Calu3 (cell line): ENCODE data around the gene MGMT. TPM values are rescaled to one million over a fixed set of nuclear protein-coding genes. Genes with fewer than 3 reads are reported as not detected.
"Not testable (repeated sequence)": the region's sequence is repeated elsewhere in the genome, so short reads cannot be mapped to it uniquely, and the experiment has no call there.

ENCODE experiments used
- BruUV-seq: library from RNA; stranded (reverse); fragments of 400-500 nt; replicated peaks from 2 replicates; lab custom pipeline; 2021; lab: Mats Ljungman, UMichigan
- CTCF ChIA-PET: fragments of 300-600 bp; sonication (Branson Sonifier 250); formaldehyde crosslinking; loops from one replicate; lab custom pipeline; 2022; ENCODE audit warnings: antibody characterized with exemption; lab: Charles Lee
- DNase-seq: peaks from one replicate; pipeline ENCODE4 v3.0.0; 2022
- H3K27ac Mint-ChIP-seq: one replicate; pipeline ENCODE4 v1.8.0; 2022; ENCODE audit warnings: mixed read lengths; ENCODE audit not compliant: unreplicated experiment
- H3K27me3 Mint-ChIP-seq: one replicate; pipeline ENCODE4 v1.8.0; 2022; ENCODE audit warnings: mixed read lengths; ENCODE audit not compliant: unreplicated experiment
- H3K36me3 Mint-ChIP-seq: one replicate; pipeline ENCODE4 v1.8.0; 2022; ENCODE audit warnings: mild to moderate bottlenecking, moderate library complexity, mixed read lengths; ENCODE audit not compliant: insufficient read depth, unreplicated experiment
- H3K4me1 Mint-ChIP-seq: one replicate; pipeline ENCODE4 v1.8.0; 2022; ENCODE audit warnings: mild to moderate bottlenecking, low read depth, mixed read lengths; ENCODE audit not compliant: unreplicated experiment
- H3K4me3 Mint-ChIP-seq: one replicate; pipeline ENCODE4 v1.8.0; 2022; ENCODE audit warnings: mild to moderate bottlenecking, low read depth, moderate library complexity, mixed read lengths; ENCODE audit not compliant: unreplicated experiment
- H3K9me3 Mint-ChIP-seq: one replicate; pipeline ENCODE4 v1.8.0; 2022; ENCODE audit warnings: low read depth, mixed read lengths; ENCODE audit not compliant: unreplicated experiment
- CTCF ChIP-seq: fragments of 200-600 bp; IDR thresholded peaks from one replicate; pipeline ENCODE4 v1.8.0; 2022; ENCODE audit warnings: antibody characterized with exemption; ENCODE audit not compliant: unreplicated experiment
- intact Hi-C: fragments of 100-400 bp; cut with micrococcal nuclease; formaldehyde crosslinking; loops from one replicate; pipeline ENCODE4 v1.10.0; 2022; ENCODE audit not compliant: unreplicated experiment
- total RNA-seq: library from RNA; stranded (reverse); gene quantifications from 2 replicates; pipeline ENCODE4 v1.2.3, GENCODE V29; 2022

MGMT gene
- total RNA-seq, 1 experiment from 2014 or later, result 8.3 TPM

DNA sequence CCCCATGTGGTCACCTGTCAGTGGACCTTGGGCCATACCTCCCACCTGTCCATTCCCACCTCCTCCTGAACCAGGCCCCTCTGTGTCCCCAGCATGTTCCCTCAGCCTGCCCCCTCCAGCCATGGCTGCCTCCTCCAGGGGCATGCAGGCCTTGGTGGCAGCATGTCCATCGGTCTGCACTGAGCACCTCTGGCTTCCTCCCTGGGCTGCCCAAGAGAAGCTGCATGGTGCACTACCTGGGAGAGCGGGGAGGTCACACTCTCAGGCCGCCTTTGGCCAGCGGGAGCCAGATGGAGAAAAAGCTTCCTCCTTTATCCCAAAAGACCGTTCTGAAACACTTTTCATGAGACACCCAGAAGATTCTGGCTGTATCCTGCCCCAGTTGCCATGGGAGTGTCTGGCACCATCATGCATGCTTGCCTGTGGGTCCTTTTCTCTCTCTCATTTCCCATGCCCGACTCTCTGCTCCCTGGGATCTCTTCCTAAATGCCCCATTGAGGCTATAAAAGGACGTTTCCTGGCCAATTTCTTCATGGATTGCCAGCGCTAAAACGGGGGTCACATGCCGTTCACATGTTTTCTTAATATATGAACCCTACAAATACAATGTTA, 45.5 kb upstream of the MGMT start:
- intact Hi-C loops, result no loop called here
- Mint-ChIP-seq H3K27ac (no peak overlapping the region), H3K4me3 (no peak overlapping the region), H3K36me3 (no peaks in the 10 kb centered on the region), H3K9me3 (no peaks in the 10 kb centered on the region), H3K27me3 (no peaks in the 10 kb centered on the region), H3K4me1 (no peaks in the 10 kb centered on the region)
- CTCF ChIA-PET, result no interaction called here
- TF ChIP-seq CTCF, result no peak
- BruUV-seq, result no TSS peak
- no peak for DNase-seq

DNA sequence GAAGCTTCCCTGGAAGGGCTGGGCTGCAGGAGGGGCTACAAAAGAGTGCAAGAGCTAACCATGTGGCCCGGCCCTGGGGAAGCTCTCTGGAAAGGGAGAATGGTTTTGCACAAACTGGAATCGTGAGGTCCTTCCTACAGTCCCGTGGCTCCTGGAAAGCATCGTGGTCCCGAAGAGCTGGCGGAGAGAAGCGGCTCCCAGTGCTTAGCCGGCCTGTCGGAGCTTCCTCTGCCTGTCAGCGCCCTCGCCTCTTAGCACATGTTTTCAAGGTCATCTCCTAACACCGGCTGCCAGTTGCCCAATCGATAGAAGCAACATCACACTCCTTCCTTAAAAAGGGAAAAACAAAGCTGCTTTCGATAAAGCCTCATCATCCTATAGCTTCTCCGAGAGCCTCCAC, 42.1 kb upstream of the MGMT start:
- no peak overlapping the region for H3K4me3 Mint-ChIP-seq
- no peaks in the 10 kb centered on the region for H3K36me3 Mint-ChIP-seq
- no peak overlapping the region for H3K27ac Mint-ChIP-seq
- CTCF ChIA-PET, result no interaction called here
- H3K9me3 Mint-ChIP-seq, result no peaks in the 10 kb centered on the region
- intact Hi-C loops, result no loop called here
- no peaks in the 10 kb centered on the region for H3K27me3 Mint-ChIP-seq
- no peaks in the 10 kb centered on the region for H3K4me1 Mint-ChIP-seq
- DNase-seq, result no peak
- no peak for TF ChIP-seq CTCF
- BruUV-seq, result no TSS peak

DNA sequence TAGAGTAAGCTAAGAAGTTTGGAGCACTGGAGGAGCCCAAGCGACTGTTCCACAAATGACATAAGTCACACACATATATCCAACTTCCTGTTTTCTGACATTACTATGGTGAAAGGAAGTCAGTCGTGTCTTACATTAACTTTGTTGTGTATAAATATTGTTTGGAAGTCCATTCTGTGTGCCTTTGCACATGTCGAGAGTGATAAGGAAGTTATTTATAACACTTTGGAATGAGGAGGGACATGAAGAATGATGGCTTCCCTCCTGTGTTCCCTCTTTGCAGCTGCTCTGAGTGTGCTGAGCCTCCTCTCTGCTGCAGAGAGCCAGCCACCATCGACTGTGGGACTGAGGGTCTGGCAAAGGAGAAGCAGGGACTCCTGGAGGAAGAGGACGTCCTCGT, 40.4 kb upstream of the MGMT start:
- BruUV-seq, result no TSS peak
- no peak overlapping the region for H3K27ac Mint-ChIP-seq
- no peak overlapping the region for H3K4me3 Mint-ChIP-seq
- H3K4me1 Mint-ChIP-seq, result no peaks in the 10 kb centered on the region
- no peak for TF ChIP-seq CTCF
- DNase-seq, result no peak
- CTCF ChIA-PET, result no interaction called here
- H3K27me3 Mint-ChIP-seq, result no peaks in the 10 kb centered on the region
- no peaks in the 10 kb centered on the region for H3K36me3 Mint-ChIP-seq
- intact Hi-C loops, result no loop called here
- no peaks in the 10 kb centered on the region for H3K9me3 Mint-ChIP-seq

GRCh38 chr10:129433266-129433665, 33.8 kb upstream of the MGMT start:
- H3K9me3 Mint-ChIP-seq, result peaks cover 4% of the 10 kb centered on the region
- no peak for DNase-seq
- intact Hi-C loops, result no loop called here
- CTCF ChIA-PET, result no interaction called here
- H3K4me3 Mint-ChIP-seq, result no peak overlapping the region
- TF ChIP-seq CTCF, result no peak
- no TSS peak for BruUV-seq
- no peak overlapping the region for H3K27ac Mint-ChIP-seq
- H3K36me3 Mint-ChIP-seq, result no peaks in the 10 kb centered on the region
- no peaks in the 10 kb centered on the region for H3K4me1 Mint-ChIP-seq
- no peaks in the 10 kb centered on the region for H3K27me3 Mint-ChIP-seq

- H3K9me3 Mint-ChIP-seq, intact Hi-C loops, CTCF ChIA-PET, H3K36me3 Mint-ChIP-seq, DNase-seq, H3K4me3 Mint-ChIP-seq, BruUV-seq, H3K27me3 Mint-ChIP-seq, H3K4me1 Mint-ChIP-seq, H3K27ac Mint-ChIP-seq: not testable (repeated sequence)
Measured at GRCh38 chr10:129435724-129436123, 31.3 kb upstream of the MGMT start.
